Left renal cortex interstitium (tissue), 4 donors: ENCODE measurements around the gene OR51F2. TPM values are rescaled to one million over a fixed set of nuclear protein-coding genes. Genes with fewer than 3 reads are reported as not detected.

Experiments used
- polyA plus RNA-seq, 4 donors: library from polyadenylated mRNA; unstranded; fragments of 120-200 nt; gene quantifications; one replicate each; pipeline ENCODE4 v1.2.1, GENCODE V29; 2013; ENCODE audit not compliant: insufficient read length in 4 of 4

Gene OR51F2
- polyA plus RNA-seq, 4 donors, result not detected

Other genes starting within 250 kb of the OR51F2 start
- not detected for gene OR52I2, start 239.6 kb upstream of the OR51F2 start, polyA plus RNA-seq
- gene OR52I1, start 227.3 kb upstream of the OR51F2 start, polyA plus RNA-seq, result under 1 TPM in 2 of 4 donors, not detected in 2; 0.03 to 0.09 TPM
- 10 to 100 TPM; 19.7 to 25.3 (median 22.9) TPM for gene TRIM68, start 213.1 kb upstream of the OR51F2 start, polyA plus RNA-seq
- gene OR51D1, start 183.8 kb upstream of the OR51F2 start, polyA plus RNA-seq, result not detected
- gene OR51E1, start 177.3 kb upstream of the OR51F2 start, polyA plus RNA-seq, result 1 to 10 TPM; 1.5 to 1.9 (median 1.7) TPM
- gene OR51E2, start 123.5 kb upstream of the OR51F2 start, polyA plus RNA-seq, result under 1 TPM; 0.65 to 0.82 (median 0.70) TPM
- under 1 TPM in 3 of 4 donors, not detected in 1; 0.25 to 0.65 (median 0.43) TPM for gene MMP26, start 116.5 kb upstream of the OR51F2 start, polyA plus RNA-seq
- not detected for gene OR51F1, start 51.4 kb upstream of the OR51F2 start, polyA plus RNA-seq
- gene OR52R1, start 16.9 kb upstream of the OR51F2 start, polyA plus RNA-seq, result not detected
- gene OR51S1, start 27.9 kb downstream of the OR51F2 start, polyA plus RNA-seq, result not detected
- gene OR51T1, start 60.6 kb downstream of the OR51F2 start, polyA plus RNA-seq, result not detected
- gene OR51A7, start 82.5 kb downstream of the OR51F2 start, polyA plus RNA-seq, result not detected
- not detected for gene OR51G2, start 98.0 kb downstream of the OR51F2 start, polyA plus RNA-seq
- not detected for gene OR51G1, start 103.0 kb downstream of the OR51F2 start, polyA plus RNA-seq
- gene OR51A4, start 126.3 kb downstream of the OR51F2 start, polyA plus RNA-seq, result under 1 TPM in 1 of 4 donors, not detected in 3; 0.05 TPM
- gene OR51A2, start 134.4 kb downstream of the OR51F2 start, polyA plus RNA-seq, result not detected
- under 1 TPM; 0.03 to 0.24 (median 0.07) TPM for gene OR51L1, start 173.5 kb downstream of the OR51F2 start, polyA plus RNA-seq
- gene OR52J3, start 225.2 kb downstream of the OR51F2 start, polyA plus RNA-seq, result not detected
- not detected for gene OR52E2, start 238.3 kb downstream of the OR51F2 start, polyA plus RNA-seq
- gene OR52E1, start 248.3 kb downstream of the OR51F2 start, polyA plus RNA-seq, result not detected